Stimulated activated CD4-positive, alpha-beta T cell treated with anti-CD3 and anti-CD28 coated beads, Interleukin-12 subunit alpha, Interleukin-12 subunit beta, amount 100 ng/mL, for 48 hours (primary cell): ENCODE measurements around the gene MME.
"Not testable (repeated sequence)": the region's sequence is repeated elsewhere in the genome, so short reads cannot be mapped to it uniquely, and the experiment has no call there.

Experiments
- DNase-seq, 3 donors: peaks; one replicate each; pipeline ENCODE4 v3.0.0-alpha.2; 2020; ENCODE audit warnings: low read depth in 2 of 3, low spot score in 1 of 3

MME gene

GRCh38 chr3:155190691-155191090, 110.6 kb downstream of the MME start:
- no peak for DNase-seq

GRCh38 chr3:155192957-155193746, 113.0 kb downstream of the MME start:
- no peak for DNase-seq

GRCh38 chr3:155193868-155194267, 113.7 kb downstream of the MME start:
- no peak for DNase-seq

- no peak for DNase-seq
Measured at GRCh38 chr3:155194973-155195957, 115.1 kb downstream of the MME start.

GRCh38 chr3:155196131-155197021, 116.3 kb downstream of the MME start:
- DNase-seq = no peak

- DNase-seq = no peak
Measured at GRCh38 chr3:155197786-155198185, 117.7 kb downstream of the MME start.

- DNase-seq = no peak
Measured at GRCh38 chr3:155202626-155203025, 122.5 kb downstream of the MME start.

GRCh38 chr3:155204851-155205250, 124.7 kb downstream of the MME start:
- DNase-seq = no peak

GRCh38 chr3:155208183-155208800, 128.2 kb downstream of the MME start:
- DNase-seq = no peak

- no peak for DNase-seq
Measured at GRCh38 chr3:155210736-155211135, 130.6 kb downstream of the MME start.

- DNase-seq = no peak
Measured at GRCh38 chr3:155211266-155211665, 131.1 kb downstream of the MME start.

GRCh38 chr3:155211940-155212339, 131.8 kb downstream of the MME start:
- DNase-seq = no peak

GRCh38 chr3:155216007-155216406, 135.9 kb downstream of the MME start:
- DNase-seq = not testable (repeated sequence)

- DNase-seq = no peak
Measured at GRCh38 chr3:155217591-155217990, 137.5 kb downstream of the MME start.

- DNase-seq = no peak
Measured at GRCh38 chr3:155218462-155218861, 138.3 kb downstream of the MME start.

- DNase-seq = no peak
Measured at GRCh38 chr3:155219106-155219505, 139.0 kb downstream of the MME start.

GRCh38 chr3:155225417-155225816, 145.3 kb downstream of the MME start:
- DNase-seq = no peak

- no peak for DNase-seq
Measured at GRCh38 chr3:155227141-155227540, 147.0 kb downstream of the MME start.

GRCh38 chr3:155228676-155229075, 148.6 kb downstream of the MME start:
- no peak for DNase-seq

GRCh38 chr3:155229086-155229485, 149.0 kb downstream of the MME start:
- DNase-seq = no peak

GRCh38 chr3:155230382-155230781, 150.3 kb downstream of the MME start:
- no peak for DNase-seq
